ENCODE data around the gene AKAP8L.
"Not testable (repeated sequence)": the region's sequence is repeated elsewhere in the genome, so short reads cannot be mapped to it uniquely, and the experiment has no call there.

Gene AKAP8L

DNA sequence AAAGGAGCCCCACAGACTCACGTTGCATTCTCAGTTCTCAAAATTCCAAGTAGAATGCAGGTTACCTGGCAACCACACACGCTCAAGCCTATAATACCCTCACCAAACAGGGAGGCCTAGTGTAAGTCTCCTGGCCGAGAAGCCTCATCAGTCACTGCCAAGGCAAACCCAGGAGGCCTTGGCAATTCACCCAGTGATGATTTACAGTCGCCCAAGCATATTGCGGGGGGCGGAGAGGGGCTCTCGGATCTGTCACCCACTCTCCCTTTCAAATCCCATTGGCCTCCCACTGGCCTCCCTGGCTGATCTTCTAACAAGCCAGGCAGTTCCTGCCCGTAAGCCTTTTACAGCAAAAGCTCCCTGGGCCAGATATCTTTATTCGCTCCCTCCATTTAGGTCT, 1.1 kb downstream of the AKAP8L start:
- DNase-seq: no peak

DNA sequence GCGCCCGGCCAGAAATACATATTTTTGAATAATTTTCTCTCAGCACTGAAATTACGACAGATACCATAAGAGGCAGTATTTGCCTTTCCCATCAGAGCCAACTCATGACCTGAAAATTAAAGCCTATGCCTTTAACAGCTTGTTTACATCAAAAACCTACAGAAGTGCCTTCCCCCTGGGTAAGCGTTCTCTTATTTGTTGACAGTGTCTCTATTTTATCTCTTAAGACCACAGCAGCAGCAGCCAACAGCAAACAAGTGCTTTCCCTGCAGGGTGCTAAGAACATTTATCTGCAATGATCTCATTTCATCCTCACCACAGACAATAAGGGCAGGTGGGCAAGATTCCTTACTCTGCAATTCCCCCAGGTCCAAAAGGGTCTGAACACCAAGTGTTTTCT, 6.0 kb downstream of the AKAP8L start:
- DNase-seq: no peak

DNA sequence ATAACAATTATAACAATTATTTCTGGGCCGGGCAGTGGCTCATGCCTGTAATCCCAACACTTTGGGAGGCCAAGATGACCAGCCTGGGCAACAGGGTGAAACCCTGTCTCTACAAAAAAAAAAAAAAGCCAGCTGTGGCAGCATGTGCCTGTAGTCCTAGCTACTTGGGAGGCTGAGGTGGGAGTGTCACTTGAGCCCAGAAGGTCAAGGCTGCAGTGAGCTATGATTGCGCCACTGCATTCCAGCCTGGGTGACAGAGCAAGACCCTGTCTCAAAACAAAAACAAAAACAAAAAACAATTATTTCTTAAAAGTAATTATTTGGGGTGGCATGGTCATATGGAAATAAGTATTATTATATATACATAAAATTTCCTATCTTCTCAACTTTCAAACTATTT, 7.4 kb downstream of the AKAP8L start:
- DNase-seq: not testable (repeated sequence)

DNA sequence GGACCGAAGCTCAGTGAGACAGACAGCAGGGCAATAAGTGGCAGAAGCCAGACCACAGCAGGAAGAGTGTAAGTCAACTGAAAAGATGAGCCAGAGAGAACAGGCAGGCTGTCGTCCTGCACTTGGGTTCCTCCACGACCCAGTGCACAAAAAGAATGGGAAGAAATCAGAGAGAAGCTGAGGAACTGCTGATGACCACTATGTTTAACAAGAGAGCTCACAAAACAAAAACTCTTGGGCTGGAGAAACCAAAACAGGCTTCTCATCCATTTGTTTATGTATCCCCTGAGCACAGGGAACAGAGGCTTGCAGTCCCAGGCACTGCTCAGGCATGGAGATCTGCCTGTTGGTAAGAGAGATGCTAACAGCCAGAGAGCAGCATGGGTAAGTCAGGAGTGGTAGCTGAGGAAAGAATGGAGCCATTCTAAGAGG, 14.0 kb downstream of the AKAP8L start:
- peak in 5 of 14 donors; percentile 14 to 56 (median 26) for DNase-seq

DNA sequence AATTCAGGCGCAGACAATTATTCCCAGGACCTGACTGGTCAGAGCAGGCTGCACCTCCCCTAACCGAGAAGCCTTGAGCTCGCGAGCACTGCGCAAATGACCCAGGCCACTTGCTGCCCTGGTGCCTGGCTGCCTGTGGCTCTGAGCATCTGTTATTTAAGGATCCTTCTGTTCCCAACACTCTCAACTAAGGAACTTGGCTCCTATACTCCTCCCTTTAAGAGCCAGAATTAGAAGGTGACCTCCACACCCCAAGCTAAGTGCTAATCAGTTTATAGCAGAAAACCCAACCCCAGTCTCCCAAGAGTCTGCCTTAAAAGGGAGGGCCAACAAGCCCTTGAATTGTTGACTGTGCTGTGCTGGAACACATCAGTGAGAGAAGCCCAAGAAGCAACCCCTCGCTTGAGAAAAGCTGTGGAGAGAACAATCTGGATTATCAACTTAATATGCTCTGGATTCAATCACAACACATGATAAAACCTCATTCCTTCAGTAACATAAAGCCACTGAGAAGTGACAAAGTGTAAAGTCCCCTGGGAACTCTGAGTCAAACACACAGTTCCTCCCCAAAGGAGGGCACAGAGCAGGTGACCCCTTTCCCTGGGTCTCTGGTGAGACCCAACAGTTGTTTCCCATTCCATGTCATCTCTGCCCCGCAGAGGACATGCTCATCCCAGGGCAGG, 14.6 kb downstream of the AKAP8L start:
- DNase-seq: peak in 1 of 14 donors; percentile 83

DNA sequence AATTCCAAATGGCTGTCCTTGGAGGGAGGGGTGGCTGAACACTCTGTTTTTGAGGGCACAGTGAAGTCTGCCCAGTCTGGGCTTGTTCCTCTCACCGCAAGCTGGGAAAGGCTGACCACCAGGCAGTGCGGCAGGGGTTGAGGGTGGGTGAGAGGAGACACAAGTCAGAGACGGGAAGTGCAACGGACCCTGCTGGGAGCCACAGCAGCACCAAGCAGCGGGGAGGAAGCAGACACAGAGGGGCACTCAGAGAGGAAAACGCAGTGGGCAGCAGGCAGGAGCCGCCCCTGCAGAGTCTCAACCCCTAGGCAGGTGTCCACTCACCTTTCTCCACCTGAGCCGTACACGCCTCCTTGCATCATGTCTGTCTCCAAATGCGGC, 15.6 kb downstream of the AKAP8L start:
- no peak for DNase-seq

DNA sequence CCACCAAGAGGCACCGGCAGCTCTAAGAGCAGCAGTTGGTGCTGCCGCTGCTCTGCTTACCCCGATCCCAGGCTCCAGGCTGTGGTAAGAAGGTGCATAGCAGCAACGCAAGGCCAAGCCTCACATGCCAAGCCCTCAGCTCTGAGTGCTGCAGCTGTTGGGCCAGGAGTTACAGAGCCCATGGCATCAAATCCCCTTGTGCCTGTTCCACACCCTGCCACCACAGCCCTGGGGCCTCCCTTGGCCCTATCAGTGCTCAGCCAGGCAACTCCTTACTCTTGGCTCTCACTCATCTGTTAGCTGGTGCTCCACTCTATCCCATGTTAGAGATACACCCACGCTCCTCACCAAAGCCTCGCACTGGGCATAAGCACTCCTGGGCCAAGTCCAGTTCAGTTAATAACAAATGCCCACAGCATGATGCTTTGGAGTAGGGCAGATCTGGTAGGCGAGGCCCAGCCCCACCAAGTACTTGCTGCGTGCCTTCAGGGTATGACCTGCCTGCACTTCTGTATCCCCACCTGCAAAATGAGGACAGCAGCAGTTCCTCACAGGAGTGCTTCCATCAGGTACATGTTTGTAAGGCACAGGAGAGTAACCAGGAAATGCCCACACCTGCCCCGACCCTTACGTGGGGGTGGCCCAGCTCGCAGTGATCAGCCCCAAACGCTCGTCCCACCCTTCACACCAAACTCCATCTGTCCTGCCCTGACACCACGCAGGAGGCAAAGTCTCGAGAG, 16.2 kb downstream of the AKAP8L start:
- DNase-seq: peak in 1 of 14 donors; percentile 57

DNA sequence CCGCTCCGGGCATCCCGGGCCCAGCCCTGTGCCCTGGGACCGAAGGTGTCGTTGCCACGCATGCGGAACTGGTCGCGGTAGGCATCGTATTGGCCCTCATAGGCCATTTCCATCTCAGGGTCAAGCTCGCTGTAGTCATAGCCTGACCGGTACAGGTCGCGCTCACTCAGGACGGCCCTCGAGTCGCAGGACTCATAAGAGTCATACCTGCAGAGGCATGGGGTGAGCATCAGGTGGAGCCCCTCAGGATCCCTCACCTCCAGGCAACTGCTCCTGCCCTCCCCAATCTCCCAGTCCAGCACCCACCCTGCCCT, 17.4 kb downstream of the AKAP8L start:
- peak in 1 of 14 donors; percentile 41 for DNase-seq

DNA sequence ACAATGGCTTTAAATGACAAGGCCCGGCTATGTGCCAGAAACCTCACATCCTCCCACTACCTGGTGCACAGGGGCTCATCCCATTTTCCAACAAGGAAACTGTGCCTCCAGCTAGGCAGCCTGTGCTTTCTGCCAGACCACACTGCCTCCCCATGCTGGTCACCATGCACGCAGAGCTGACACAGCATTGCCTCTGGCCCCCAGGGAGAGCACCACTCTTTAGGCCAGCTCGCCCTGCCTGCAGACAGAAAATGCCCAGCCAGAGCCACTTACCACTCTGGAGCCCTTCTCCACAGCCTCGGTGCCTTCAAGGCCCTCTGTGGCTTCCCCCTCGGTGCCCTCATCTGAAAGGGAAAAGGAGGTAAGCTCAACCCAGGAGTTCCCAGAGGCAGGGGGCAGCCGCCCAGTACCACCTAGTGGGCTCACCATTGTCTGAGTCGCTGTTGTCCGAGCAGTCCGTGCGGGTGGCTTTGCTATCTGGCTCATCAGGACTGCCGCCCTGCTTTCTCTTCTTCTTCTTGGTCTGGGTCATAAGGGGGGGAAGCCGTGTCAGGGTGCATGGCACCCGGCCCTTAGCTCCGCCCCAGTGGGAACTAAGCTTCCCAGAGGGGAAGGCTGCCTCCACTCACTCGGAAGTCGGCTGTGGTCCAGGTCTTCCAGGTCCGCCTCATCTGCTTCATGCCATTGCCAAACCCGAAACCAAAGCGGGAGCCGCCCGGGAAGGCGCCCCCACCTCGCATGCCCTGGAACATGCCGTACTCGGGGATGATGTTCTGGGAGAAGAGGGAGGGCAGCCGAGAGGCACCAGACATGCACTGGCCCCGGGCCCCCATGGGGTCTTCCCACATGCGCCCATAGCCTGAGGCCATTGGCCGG, 18.0 kb downstream of the AKAP8L start:
- peak in 1 of 14 donors; percentile 42 for DNase-seq

DNA sequence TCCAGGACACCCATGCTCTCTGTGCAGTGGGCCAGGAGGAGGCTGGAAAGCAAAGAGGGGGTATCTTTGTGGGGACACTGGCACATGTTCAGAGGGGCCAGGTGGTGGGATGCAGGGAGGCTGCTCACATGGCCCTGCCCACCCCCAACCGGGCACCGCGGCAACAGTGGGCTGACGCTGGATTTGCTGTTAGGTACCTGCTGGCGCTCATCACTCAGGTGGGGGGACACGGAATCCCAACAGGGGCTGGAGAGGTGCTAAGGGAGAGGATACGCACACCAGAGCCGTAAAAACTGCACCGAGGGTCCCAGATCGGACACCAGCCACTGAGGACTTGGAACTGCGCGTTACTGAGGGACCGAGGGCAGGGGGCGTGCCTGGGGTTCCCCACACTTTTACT, 19.2 kb downstream of the AKAP8L start:
- no peak for DNase-seq

DNA sequence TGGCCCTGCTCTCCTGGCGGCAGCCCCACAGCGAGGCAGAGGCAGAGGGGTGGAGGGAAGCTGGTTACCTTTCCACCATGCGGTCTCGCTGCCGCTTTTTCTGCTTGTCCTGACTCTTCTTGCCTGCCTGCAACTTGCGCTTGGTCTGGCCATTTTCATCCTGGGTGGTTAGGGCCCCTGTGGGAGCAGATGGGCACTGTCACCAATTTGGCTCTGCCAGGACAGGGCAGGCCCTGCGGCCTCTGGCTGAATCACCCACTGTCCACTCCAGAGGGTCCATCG, 19.6 kb downstream of the AKAP8L start:
- DNase-seq: no peak

DNA sequence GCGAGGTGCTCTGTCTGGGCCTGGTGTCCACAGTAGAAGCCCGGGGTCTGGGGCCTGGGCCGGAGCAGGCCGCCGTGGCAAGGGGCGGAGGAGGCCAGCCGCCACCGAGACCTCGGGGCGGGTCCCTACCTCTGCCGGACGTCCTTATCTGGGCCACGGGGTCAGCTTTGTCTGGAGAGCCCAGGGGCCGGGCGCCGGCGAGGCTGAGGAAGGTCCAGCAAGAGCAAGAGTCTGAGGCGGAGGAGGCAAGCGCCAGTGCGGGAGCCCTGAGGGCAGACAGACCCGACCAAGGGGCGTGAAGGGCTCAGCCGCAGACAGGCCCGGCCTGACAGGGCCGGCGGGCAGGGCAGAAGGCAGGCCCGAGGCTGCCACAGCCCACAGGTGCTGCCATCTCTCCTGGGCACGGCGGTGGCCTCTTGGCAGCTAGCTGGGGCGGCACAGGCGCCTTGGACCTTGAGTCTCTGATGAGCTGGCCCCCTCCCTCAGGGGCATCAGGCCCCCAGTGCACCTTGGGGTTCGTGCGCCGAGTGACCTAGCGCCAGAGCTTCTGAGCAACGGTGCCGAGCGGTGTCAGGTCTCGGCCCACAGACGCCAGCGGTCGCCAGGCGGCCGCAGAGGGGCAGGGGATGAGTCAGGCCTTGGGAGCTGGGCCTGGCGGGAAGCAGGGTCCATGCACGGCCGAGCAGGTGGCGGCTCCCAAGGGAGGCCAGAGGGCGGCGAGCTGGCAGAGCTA, 20.1 kb downstream of the AKAP8L start:
- no peak for DNase-seq

DNA sequence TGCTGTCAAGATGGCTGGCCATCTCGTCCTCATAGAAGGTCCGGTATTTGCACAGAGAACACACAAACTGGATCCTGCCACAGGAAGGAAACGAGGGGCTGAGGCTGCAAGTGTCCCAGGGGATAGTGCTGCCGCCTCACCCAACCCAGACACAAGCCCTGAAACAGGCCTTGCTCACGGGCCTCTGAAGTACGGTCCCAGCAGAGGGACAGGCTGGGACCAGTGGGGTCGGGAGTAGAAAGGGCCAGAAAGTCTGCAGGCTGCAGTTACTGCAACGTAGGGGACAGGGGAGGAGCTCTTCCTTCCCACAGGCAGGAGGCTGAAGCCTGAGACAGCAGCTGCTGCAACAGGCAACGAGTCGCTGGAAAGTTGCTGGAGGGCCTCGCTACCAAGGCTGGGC, 21.0 kb downstream of the AKAP8L start:
- no peak for DNase-seq

DNA sequence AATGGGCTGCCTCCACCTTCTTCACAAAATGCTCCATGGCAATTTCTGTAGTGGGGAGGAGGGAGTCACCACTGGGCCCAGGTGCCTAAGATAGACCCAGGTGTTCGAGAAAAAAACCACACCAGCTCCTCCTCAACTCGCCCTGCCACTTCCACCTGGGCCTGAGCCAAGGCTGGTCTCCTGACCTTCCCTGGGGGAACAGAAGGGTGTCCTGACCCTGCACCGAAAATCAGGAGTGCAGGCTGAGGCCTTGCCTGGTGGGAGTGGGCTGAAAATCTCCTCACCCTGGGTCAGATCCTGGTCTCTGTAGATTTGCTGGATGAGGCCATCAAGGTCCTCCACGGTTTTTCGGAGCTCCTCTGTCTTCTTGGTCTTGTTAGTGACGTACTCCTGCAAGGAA, 21.6 kb downstream of the AKAP8L start:
- no peak for DNase-seq

DNA sequence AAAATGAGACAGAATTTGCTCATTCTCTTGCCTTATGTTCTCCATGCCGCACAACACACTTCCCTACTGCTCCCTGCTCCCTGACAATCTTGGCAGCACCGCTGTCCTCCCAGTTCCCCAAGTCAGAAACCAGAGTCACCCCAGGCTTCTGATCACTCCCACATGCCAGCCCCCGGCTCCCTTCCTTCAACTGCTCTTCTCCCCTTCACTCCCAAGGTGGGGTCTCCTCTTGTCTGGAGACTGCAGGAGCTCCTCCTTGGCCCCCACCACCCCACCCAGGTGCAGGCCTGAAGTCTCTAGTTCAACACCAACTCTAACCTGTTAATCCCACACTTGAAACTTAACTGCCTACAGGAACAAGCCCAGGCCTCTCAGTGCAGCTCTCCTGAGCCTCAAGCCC, 22.4 kb downstream of the AKAP8L start:
- no peak for DNase-seq

DNA sequence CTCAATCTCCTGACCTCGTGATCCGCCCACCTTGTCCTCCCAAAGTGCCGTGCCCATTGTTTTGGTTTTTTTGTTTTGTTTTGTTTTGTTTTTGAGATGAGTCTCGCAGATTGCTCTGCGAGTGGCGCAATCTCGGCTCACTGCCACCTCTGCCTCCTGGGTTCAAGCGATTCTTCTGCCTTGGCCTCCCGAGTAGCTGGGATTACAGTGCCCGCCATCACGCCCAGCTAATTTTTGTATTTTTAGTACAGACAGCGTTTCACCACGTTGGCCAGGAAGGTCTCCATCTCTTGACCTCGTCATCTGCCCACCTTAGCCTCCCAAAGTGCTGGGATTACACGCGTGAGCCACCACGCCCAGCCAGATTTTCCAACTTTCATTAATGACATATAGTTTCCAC, 23.5 kb downstream of the AKAP8L start:
- DNase-seq: not testable (repeated sequence)

DNA sequence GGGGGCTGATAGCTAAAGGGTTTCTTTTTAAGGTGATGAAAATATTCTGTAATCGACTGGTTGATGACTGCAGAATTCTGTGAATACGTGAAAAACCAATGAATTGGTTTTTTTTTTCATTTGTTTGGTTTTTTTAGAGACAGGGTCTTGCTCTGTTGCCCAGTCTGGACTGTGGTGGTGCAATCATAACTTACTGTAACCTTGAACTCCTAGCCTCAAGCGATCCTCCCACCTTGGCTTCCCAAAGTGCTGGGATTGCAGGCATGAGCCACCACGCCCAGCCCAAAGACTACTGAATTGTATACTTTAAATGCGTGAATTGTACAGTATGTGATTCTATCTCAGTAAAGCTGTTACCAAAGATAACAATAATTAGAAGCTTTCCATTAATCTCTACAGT, 24.4 kb downstream of the AKAP8L start:
- DNase-seq: no peak

DNA sequence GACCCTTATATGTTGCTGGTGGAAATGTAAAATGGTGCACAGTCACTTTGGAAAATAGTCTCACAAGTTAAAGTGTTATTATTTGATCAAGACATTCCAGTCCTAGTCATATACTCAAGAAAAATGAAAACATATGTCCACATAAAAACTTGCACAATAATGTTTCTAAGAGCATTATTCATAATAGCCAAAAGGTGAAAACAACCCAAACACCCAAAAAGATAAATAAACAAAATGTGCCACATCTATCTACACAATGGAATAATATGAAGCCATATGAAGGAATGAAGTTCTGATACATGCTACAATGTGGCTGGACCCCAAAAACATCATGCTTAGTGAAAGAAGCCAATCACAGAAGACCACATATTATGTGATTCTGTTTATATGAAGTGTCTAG, 24.8 kb downstream of the AKAP8L start:
- DNase-seq: no peak

DNA sequence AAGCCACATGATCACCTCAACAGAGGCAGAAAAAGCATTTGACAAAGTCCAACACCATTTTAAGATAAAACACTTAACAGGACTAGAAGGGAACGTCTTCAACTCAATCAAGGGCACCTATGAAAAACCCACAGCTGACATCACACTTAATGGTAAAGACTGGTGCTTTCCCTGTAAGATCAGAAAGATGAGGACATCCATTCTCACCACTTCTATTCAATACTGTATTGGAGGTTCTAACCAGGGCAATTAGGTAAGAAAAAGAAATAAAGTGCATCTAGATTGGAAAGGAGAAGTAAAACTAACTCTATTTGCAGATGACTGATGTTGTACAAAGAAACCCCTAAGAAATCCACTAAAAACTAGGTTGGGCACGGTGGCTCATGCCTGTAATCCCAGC, 28.0 kb downstream of the AKAP8L start:
- no peak for DNase-seq

DNA sequence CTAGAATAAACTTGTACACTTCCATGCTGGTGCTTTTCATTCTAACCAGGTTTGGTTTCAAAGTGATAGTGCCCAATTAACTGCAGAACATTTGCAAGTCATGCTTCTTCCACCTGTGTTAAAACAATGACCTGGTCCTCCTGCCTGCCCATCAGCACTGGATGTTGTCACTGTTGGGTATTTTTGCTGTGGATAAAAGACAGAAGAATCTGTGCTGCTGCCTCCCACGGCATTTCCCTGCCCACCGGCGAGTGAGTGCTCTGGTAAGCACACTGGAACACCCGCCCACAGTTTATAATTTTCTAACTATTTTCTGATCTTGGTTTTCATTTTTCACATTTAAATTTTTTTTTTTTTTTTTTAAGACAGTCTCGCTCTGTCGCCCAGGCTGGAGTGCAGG, 36.9 kb downstream of the AKAP8L start:
- no peak for DNase-seq

DNA sequence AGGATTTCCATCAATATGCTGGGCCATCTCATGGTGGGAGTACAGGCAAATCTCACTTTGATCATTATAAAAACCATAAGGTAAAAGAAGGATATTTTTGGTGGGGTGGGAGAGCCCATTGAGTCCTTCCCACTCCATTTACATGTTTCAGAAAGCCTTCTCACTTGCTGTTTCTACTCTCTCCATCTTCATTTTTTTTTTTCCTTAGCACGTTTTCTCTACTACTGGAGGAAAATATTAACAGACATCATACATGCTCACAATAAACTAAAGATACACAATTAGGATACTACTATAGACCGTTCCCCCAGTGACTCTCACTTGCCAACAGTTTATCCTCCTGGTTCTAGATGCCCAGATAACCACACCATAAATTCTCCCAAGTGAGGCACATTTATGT, 37.4 kb downstream of the AKAP8L start:
- DNase-seq: no peak

DNA sequence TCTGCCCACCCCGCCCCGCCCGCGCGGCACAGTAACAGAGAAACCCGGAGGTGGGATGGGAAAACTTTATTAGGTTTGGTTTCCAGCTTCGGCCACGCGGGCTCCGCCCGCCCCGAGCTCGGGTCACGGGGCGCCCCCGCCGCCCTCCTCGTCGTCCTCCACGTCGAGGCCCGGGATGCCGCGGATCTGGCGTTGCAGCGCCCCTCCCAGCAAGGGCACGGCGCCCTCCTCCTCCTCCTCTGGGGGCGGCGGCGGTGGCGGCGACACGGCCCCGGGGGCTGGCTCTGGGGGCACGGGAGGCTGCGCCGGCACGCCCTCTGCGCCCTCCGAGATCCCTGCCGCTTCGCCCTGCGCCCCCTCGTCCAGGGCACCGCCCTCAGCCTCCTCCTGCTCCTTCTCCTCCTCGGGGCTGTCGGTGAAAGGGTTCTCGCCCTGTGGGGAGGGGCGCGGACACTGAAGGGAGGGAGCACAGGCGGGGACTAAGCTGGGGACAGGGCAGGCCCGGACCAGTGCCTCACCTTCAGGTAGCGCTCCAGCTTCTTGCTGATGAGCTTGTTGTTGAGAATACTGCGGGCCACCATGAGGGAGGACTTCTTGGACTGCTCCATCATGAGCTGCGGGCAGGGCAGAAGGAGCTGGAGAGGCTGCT, 38.7 kb downstream of the AKAP8L start:
- peak in 4 of 14 donors; percentile 34 to 66 (median 57) for DNase-seq
